HG03354 (cell line): ENCODE data around the gene MARK1.

ENCODE experiments used
- ATAC-seq: cut with Tn5 transposase; IDR thresholded peaks from one replicate; pipeline ENCODE4 v1.9.1; 2021; ENCODE audit warnings: mild to moderate bottlenecking; ENCODE audit not compliant: unreplicated experiment, poor library complexity, severe bottlenecking

MARK1 gene

GRCh38 chr1:220705782-220706181 lies 177.8 kb downstream of the MARK1 start:
- no peak for ATAC-seq

GRCh38 chr1:220706480-220706879 lies 178.5 kb downstream of the MARK1 start:
- ATAC-seq: no peak

- no peak for ATAC-seq
Observed at GRCh38 chr1:220707160-220707559, 179.2 kb downstream of the MARK1 start.

- no peak for ATAC-seq
Observed at GRCh38 chr1:220708244-220708643, 180.3 kb downstream of the MARK1 start.

- ATAC-seq: no peak
Observed at GRCh38 chr1:220708936-220709801, 181.2 kb downstream of the MARK1 start.

- no peak for ATAC-seq
Observed at GRCh38 chr1:220710333-220710732, 182.4 kb downstream of the MARK1 start.

- ATAC-seq: no peak
Observed at GRCh38 chr1:220711056-220711809, 183.3 kb downstream of the MARK1 start.
